Measurements from ENCODE around the gene LPCAT3. TPM values are rescaled to one million over a fixed set of nuclear protein-coding genes. Genes with fewer than 3 reads are reported as not detected.

LPCAT3 gene
- total and polyA plus RNA-seq, 2 of the 13 experiments (the other 11 are each of a cell fraction or from before 2014, with no cell fraction given), result 44.5 to 64.3 TPM

DNA sequence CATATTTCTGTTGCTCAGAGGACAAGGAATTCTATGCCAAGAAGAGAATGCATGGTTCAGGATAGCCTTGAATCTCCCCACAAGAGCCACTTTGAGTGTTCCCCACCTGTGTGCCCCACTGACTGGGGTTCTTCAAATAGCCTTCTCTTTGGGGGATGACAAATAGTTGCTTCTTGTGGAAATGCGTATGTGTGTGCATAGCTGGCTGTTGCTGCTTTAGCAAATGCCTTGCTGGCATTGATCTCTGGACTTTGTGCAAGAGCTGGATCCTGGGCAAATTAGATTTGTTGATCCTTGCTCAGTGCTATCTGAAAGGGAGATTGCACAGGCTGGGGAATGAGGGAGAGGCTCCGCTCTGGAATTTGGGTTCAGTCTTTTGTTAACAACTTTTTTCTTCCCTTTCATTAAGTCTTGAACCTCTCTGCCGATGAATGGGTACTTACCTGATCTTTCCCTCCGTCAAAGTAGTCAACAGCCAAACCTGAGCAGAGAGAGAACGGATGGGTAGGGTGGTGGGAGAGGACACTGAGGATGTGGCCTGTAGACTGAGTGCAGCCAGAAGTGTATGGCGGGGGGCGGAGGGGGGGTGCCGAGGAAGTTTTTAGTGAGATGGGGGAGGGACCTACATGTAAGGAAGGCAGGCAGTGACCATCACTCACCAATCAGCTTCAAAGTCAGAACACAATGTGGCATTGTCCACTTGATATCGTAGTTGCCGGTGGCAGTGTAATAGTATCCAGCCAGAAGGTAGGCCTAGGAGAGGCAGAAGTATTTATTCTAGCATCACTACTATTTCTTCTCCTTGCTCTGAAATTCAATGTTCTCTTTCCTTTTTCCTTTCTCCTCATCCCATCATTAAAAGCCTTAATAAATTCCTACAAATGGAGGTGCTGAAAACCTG lies 36.9 kb downstream of the LPCAT3 start (continued):
- no peak for TF ChIP-seq GATA4 (IDR thresholded peaks at IDR 0.05; ENCODE audit: borderline replicate concordance, low read depth)
- TF ChIP-seq ZNF720 (CRISPR knock-in tag; IDR thresholded peaks at IDR 0.05), result no peak
- TF ChIP-seq CBFB (CRISPR knock-in tag; IDR thresholded peaks at IDR 0.05), result no peak
- TF ChIP-seq ZNF350 (CRISPR knock-in tag; IDR thresholded peaks at IDR 0.05; ENCODE audit: borderline replicate concordance, low read depth), result no peak
- no peak for TF ChIP-seq E2F5 (CRISPR knock-in tag; conservative IDR thresholded peaks at IDR 0.05)
- peak; percentile 87 for TF ChIP-seq PPARG (CRISPR knock-in tag; conservative IDR thresholded peaks at IDR 0.05)
- peak; percentile 85; the same call in 1 of the 2 replicates for TF ChIP-seq NCOA2 (CRISPR knock-in tag; IDR thresholded peaks at IDR 0.05)
- no peak for TF ChIP-seq HNRNPL (IDR thresholded peaks at IDR 0.05; ENCODE audit: low read depth, low read length)
- TF ChIP-seq ZNF883 (CRISPR knock-in tag; IDR thresholded peaks at IDR 0.05; ENCODE audit: not compliant biosample characterization), result no peak
- no peak for TF ChIP-seq RFXANK (CRISPR knock-in tag; IDR thresholded peaks at IDR 0.05)
- TF ChIP-seq ZIK1 (CRISPR knock-in tag; IDR thresholded peaks at IDR 0.05; ENCODE audit: borderline replicate concordance, low read depth), result no peak
- TF ChIP-seq ZZZ3 (CRISPR knock-in tag; IDR thresholded peaks at IDR 0.05; ENCODE audit: borderline replicate concordance), result no peak
- no peak for TF ChIP-seq PTBP1 (IDR thresholded peaks at IDR 0.05; ENCODE audit: low read depth, low read length, poor library complexity, severe bottlenecking)
- no peak for TF ChIP-seq KAT2B (IDR thresholded peaks at IDR 0.05; ENCODE audit: borderline replicate concordance, low read depth, low read length)
- TF ChIP-seq NFKBIZ (CRISPR knock-in tag; IDR thresholded peaks at IDR 0.05), result no peak
- peak; percentile 43 for TF ChIP-seq RARA (CRISPR knock-in tag; IDR thresholded peaks at IDR 0.05)
- TF ChIP-seq, protein P1, sequence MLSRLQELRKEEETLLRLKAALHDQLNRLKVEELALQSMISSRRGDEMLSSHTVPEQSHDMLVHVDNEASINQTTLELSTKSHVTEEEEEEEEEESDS (CRISPR knock-in tag; IDR thresholded peaks at IDR 0.05; ENCODE audit: borderline replicate concordance), result 0 out of 2 replicates have a peak, but pooled peaks have one; percentile 71
- TF ChIP-seq RBM22 (optimal IDR thresholded peaks at IDR 0.05; ENCODE audit: low read length), result peak; percentile 27
- TF ChIP-seq ZNF609 (CRISPR knock-in tag; IDR thresholded peaks at IDR 0.05; ENCODE audit: borderline replicate concordance), result peak; percentile 59; the same call in 1 of the 2 replicates
- TF ChIP-seq BORCS8-MEF2B (CRISPR knock-in tag; IDR thresholded peaks at IDR 0.05), result peak; percentile 66; the same call in 1 of the 2 replicates
- TF ChIP-seq ATRX (CRISPR knock-in tag; IDR thresholded peaks at IDR 0.05; ENCODE audit: borderline replicate concordance), result no peak
- TF ChIP-seq ZSCAN22 (CRISPR knock-in tag; IDR thresholded peaks at IDR 0.05), result no peak
- TF ChIP-seq ZNF121 (CRISPR knock-in tag; IDR thresholded peaks at IDR 0.05), result no peak
- TF ChIP-seq, protein P2, sequence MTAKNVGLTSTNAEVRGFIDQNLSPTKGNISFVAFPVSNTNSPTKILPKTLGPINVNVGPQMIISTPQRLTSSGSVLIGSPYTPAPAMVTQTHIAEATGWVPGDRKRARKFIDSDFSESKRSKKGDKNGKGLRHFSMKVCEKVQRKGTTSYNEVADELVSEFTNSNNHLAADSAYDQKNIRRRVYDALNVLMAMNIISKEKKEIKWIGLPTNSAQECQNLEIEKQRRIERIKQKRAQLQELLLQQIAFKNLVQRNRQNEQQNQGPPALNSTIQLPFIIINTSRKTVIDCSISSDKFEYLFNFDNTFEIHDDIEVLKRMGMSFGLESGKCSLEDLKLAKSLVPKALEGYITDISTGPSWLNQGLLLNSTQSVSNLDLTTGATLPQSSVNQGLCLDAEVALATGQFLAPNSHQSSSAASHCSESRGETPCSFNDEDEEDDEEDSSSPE (CRISPR knock-in tag; IDR thresholded peaks at IDR 0.05), result no peak

Data from HepG2 (cell line).